Suppressor macrophage (primary cell): ENCODE data around the gene FBXO39.
A peak's percentile ranks its signal among the peaks of the same experiment; 100 is the strongest.
"Not testable (repeated sequence)": the region's sequence is repeated elsewhere in the genome, so short reads cannot be mapped to it uniquely, and the experiment has no call there.

ENCODE experiments used
- DNase-seq, 4 experiments: peaks; one replicate each; pipeline ENCODE4 v3.0.0-alpha.2; 2020 to 2022
- total RNA-seq, 17 experiments: gene quantifications; one replicate each; lab custom pipeline; 2026; ENCODE audit warnings: mixed read lengths in 6 of 17, inconsistent platforms in 3 of 17; lab: John Stamatoyannopoulos, UW

Gene FBXO39
- 0 to 1.2 (median 0.05) reads per million in 17 experiments for total RNA-seq

- DNase-seq = peak in 1 of 4 experiments; percentile 10
These were observed at the start of gene FBXO39 for GRCh38 chr17:6775871-6776405. TSS of gene FBXO39 (plus strand) at chr17:6776215. CDS start at chr17:6779869, 3,654 bp downstream.

- DNase-seq = no peak
These were observed 46.5 kb upstream of the FBXO39 start for GRCh38 chr17:6729531-6729930.

GRCh38 chr17:6746665-6747064 is 29.4 kb upstream of the FBXO39 start:
- not testable (repeated sequence) for DNase-seq

- no peak for DNase-seq
These were observed 27.4 kb upstream of the FBXO39 start for GRCh38 chr17:6748617-6749016.

- DNase-seq = peak; percentile 14 to 51 (median 40)
These were observed 26.5 kb upstream of the FBXO39 start for GRCh38 chr17:6749519-6749918.

- DNase-seq = peak; percentile 86 to 97 (median 90)
These were observed 23.7 kb upstream of the FBXO39 start for GRCh38 chr17:6752068-6752909.

- DNase-seq = peak; percentile 23 to 51 (median 49)
These were observed 23.0 kb upstream of the FBXO39 start for GRCh38 chr17:6753006-6753445.

- no peak for DNase-seq
These were observed 22.5 kb upstream of the FBXO39 start for GRCh38 chr17:6753546-6753945.

GRCh38 chr17:6755281-6755680 is 20.7 kb upstream of the FBXO39 start:
- DNase-seq = peak in 1 of 4 experiments; percentile 26

- peak; percentile 58 to 81 (median 71) for DNase-seq
These were observed 20.3 kb upstream of the FBXO39 start, which contains the start of gene XAF1 for GRCh38 chr17:6755731-6756184. TSS of gene XAF1 (plus strand) at chr17:6756046. CDS start at chr17:6756079, 33 bp downstream.

GRCh38 chr17:6756425-6757031 is 19.5 kb upstream of the FBXO39 start:
- peak in 2 of 4 experiments; percentile 26 to 34 for DNase-seq

GRCh38 chr17:6757747-6758146 is 18.3 kb upstream of the FBXO39 start:
- no peak for DNase-seq

GRCh38 chr17:6761779-6762178 is 14.2 kb upstream of the FBXO39 start:
- DNase-seq = no peak

- DNase-seq = no peak
These were observed 7.6 kb upstream of the FBXO39 start for GRCh38 chr17:6768447-6768846.

- no peak for DNase-seq
These were observed 4.0 kb upstream of the FBXO39 start for GRCh38 chr17:6772016-6772415.

GRCh38 chr17:6774906-6775305 is 1.1 kb upstream of the FBXO39 start:
- DNase-seq = not testable (repeated sequence)

- no peak for DNase-seq
These were observed 3.4 kb downstream of the FBXO39 start for GRCh38 chr17:6779411-6779810.

GRCh38 chr17:6780001-6780400 is 4.0 kb downstream of the FBXO39 start:
- no peak for DNase-seq

- peak in 2 of 4 experiments; percentile 5 to 15 for DNase-seq
These were observed 4.9 kb downstream of the FBXO39 start for GRCh38 chr17:6780886-6781285.

GRCh38 chr17:6782244-6782643 is 6.2 kb downstream of the FBXO39 start:
- DNase-seq = no peak

GRCh38 chr17:6786618-6787017 is 10.6 kb downstream of the FBXO39 start:
- peak; percentile 6 to 34 (median 16) for DNase-seq

GRCh38 chr17:6787081-6787693 is 11.2 kb downstream of the FBXO39 start:
- DNase-seq = no peak

GRCh38 chr17:6789146-6789545 is 13.1 kb downstream of the FBXO39 start:
- DNase-seq = no peak
